GM08714 (cell line): ENCODE data around the gene TCF7L2.

Experiments
- H3K4me3 ChIP-seq: fragments of 200-500 bp; sonication (Bioruptor generic); 2 replicates; pipeline ENCODE4 v1.5.1; 2014; ENCODE audit warnings: mild to moderate bottlenecking, low read length, inconsistent platforms
- ZNF274 ChIP-seq: IDR thresholded peaks from 2 replicates; pipeline ENCODE4 v1.6.1; 2012; ENCODE audit warnings: mild to moderate bottlenecking, low read depth, low read length

The TCF7L2 gene

DNA sequence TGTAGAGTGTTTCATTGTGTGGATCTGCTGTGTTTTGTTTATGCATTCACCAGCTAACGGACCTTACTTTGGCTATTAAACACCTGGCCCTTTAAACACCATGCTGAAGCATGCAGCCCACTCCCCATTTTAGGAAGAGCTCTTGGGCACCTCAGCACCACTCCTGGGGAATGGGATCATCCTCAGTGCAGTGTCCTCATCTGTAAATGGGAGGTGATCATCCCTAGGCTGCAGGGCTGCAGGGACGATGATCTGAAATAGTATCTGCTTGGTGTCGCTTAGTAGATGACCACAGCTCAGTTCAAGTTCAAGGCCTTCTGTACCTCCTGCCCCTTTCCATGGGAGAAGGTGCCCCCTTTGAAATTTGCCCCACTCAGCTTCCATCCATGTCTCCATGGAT lies 229.9 kb downstream of the TCF7L2 start:
- no peak overlapping the region for H3K4me3 ChIP-seq
- TF ChIP-seq ZNF274 = no peak

DNA sequence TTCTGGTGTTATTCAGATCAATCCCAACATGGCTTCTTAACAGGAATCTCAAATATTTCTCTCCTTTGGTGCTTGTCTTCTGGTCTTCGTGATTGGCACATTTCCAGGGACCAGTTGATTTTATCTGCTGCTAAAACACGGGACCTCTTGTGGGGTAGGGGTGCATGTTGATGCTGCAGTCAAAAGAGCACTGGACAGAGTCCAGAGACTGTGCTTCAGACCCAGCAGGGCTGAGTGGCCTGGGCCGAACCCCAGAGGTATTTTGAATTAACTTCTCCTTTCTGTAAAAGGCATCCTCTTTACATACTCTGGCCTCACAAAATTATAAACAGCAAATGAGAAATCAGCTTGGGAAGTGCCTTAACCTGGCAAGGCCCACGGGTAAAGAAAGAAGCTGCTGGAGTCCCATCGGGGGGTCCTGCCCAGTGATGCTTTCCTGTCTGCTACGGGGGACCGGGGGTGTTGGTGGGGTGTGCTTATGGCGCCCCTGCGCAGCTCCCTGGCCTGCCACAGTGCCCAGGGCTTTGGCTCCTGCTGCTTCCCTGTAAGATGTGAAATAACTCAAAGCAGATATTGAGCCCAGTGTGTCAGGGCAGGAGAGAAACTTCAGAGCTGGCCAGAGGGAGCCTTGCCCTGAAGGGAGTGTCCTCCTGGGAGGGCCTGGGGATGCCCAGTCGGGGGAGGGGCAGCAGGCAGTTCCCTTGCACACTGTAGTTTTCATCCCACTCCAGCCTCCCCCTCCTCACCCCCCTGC lies 230.5 kb downstream of the TCF7L2 start:
- no peak for TF ChIP-seq ZNF274
- H3K4me3 ChIP-seq = no peak overlapping the region

DNA sequence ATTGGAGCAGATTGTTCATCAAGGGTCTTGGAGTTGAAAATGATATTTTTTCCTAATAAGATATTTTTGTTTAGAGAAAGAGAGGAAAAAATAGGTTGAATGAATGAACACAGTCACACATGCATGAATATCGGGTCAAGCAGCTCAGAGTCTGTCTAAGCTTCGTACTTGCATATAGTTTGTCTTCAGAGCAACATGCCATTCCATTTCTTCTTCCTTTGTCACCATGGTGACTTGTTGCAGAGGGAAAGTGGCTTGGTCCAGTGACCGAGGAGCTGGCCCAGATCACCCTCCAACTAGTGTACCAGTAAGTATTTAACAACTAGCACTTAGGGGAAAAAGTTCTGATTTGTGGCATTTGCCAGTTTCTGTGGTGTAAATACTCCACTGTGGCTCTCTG lies 232.1 kb downstream of the TCF7L2 start:
- TF ChIP-seq ZNF274 = no peak
- H3K4me3 ChIP-seq = no peak overlapping the region

DNA sequence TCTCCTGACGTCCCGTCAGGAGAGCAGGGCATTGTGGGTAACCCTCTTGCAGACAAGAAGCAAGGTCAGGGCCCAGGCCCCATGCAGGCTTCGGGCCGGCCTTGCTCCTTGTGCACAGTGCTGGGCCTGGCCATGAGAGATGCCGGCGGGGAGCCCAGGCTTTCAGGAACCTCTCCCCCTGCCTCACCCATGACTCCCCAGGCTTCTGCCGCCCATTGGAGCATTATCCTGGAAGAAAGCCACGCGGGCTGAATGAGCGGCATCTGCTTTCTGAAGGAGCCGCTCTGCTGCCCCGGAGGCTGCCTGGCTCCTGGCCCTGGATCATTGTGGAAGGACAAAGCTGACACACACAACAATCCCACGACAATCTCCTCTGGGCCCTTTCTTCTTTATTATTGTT lies 233.5 kb downstream of the TCF7L2 start:
- no peak overlapping the region for H3K4me3 ChIP-seq
- TF ChIP-seq ZNF274 = no peak

DNA sequence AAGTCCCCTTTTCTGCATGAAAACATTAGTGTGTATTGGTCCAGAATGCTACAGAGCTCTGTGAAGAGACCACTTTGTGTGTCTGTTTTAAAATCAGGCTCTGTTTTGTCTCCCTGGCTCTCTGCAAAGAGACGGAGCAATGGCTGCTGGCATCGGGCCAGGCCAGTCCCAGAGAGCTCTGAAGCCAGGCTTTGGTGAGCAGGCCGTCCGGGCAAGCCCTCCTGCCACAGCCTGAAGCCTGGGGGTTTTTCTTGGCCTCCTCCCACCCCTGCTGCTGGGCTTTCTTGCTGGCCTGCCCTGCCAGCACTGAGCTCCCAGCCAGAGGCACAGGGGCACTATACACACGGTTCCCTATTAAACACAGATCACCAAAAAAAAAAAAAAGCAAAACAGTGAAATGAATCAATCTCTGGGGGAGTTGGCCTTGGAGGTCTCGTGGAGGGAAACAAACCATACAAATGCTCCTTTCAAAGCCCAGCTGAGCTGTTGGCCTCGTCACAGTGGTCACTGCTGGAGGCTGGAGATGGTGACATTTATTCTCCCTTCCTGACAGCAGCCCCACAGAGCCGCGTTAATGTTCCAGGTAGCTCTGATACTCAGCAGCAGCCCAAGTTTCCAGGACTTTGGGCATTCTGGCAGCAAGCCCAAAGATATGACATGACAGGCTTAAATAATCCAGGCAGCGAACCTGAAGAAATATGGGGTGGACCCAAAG lies 237.2 kb downstream of the TCF7L2 start:
- no peak for TF ChIP-seq ZNF274
- H3K4me3 ChIP-seq = no peak overlapping the region

DNA sequence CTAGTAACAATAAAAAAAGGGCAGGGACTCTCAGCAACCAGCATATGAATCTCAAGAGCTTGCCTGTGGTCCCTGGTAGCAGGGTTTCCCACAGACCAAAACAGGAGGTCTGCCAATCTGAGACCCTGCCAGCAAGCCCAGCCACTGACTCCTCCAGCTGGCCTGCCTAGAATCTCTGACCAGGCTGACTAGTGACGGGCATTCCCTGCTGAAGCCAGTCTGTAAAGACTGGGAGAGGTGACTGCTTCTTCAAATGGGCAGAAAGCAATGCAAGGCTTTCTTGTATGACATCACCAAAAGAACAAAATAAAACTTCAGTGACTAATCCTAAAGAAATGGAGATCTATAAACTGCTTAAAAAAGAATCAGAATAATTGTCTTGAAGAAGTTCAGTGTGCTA lies 249.4 kb downstream of the TCF7L2 start:
- no peak for TF ChIP-seq ZNF274
- H3K4me3 ChIP-seq = no peak overlapping the region

DNA sequence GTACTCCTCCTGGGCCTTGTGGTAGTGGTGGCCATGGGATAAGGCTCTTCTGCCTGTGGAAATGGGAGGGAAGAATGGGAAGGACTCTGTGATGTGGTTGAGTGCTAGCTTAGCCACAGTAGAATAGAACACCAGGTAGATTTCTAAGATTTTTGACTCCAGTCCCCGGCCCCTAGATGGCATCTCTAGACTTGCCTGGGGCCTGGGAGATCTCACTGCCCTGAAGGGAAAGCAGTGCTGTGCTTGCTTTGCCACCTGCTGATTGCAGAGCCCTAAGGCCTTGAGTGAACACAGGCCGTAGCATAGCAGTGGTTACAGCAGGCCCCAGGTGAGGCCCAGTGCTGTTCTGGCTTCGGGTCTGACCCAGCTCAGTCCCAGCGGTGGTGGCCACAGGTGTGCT lies 252.0 kb downstream of the TCF7L2 start:
- no peak overlapping the region for H3K4me3 ChIP-seq
- no peak for TF ChIP-seq ZNF274

DNA sequence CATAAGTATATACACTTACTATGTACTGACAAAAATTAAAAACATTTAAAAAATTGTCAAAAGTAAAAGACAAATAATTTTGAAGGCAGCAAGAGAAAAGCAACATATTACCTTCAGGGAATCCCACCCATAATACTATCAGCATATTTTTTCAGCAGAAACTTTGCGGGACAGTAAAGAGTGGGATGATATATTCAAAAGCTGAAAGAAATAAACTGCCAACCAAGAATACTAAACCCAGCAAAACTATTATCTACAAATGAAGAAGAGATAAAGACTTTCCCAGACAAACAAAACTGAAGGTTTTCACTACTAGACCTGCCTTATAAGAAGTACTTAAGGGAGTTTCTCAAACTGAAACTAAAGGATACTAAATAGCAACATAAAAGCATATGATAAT lies 257.9 kb downstream of the TCF7L2 start:
- no peak for TF ChIP-seq ZNF274
- no peak overlapping the region for H3K4me3 ChIP-seq

DNA sequence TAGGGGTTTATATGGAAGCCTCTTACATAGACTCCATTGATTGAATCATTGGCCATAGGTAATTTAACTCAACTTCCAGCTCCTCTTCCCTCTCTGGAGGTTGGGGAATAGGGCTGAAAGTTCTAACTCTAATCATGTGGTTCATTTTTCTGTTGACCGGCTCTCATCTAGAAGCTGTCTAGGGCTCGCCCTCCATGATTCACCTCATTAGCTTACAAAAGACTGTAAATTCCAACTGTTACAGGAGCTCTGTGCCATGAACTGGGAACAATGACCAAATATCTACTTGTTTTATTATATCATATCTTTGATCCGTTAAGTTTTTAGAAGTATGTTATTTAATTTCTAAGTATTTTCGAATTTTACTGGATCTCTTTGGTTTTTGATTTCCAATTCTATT lies 263.0 kb downstream of the TCF7L2 start:
- no peak for TF ChIP-seq ZNF274
- H3K4me3 ChIP-seq = no peak overlapping the region

DNA sequence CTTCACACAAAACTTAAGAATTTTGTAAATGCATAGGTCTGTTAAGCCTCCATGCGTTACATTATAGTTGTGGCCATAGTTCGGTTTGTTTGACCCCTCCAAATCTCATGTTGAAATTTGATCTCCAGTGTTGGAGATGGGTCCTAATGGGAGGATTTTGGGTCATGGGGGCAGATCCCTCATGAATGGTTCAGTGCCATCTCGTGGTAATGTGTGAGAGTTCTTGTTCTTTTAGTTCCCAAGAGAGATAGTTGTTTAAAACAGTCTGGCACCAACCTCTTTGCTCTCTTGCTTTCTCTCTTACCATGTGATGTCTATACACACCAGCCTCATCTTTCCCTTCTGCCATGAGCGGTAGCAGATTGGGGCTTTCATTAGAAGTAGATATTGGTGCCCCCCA lies 264.3 kb downstream of the TCF7L2 start:
- H3K4me3 ChIP-seq = no peak overlapping the region
- TF ChIP-seq ZNF274 = no peak

DNA sequence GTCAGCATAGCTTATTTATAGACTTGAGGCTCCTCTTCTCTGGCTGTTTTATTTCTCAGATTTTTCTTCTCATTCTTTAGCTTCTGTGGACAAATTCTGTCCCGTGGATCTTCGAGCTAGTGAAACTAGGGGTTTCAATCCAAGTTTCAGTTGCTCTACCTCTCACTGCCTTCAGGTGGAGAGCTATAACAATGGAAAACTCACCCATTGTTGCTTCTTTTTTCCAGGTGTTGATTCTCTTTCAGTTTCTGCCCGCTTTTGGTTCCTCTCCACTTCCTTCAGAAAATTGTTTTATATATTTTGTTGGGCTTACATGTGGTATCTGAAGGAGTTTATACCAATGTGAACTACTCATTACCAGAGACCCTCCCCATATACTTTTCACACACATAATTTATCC lies 266.1 kb downstream of the TCF7L2 start:
- no peak overlapping the region for H3K4me3 ChIP-seq
- TF ChIP-seq ZNF274 = no peak
